ENCODE measurements around the gene IRAK3.
"Not testable (repeated sequence)": the region's sequence is repeated elsewhere in the genome, so short reads cannot be mapped to it uniquely, and the experiment has no call there.

DNA sequence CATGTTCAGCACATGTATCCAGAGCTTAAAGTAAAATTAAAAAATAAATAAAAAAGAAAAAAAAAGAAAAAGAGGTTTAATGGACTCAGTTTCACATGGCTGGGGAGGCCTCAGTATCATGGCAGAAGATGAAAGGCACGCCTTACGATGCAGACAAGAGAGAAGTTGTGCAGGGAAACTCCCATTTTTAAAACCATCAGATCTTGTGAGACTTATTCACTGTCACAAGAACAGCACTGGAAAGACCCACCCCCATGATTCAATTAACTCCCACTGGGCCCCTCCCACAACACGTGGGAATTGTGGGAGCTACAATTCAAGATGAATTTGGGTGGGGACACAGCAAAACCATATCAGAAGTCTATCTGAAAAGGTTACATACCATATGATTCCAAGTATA lies 24.0 kb downstream of the IRAK3 start:
- TF ChIP-seq, protein P1, sequence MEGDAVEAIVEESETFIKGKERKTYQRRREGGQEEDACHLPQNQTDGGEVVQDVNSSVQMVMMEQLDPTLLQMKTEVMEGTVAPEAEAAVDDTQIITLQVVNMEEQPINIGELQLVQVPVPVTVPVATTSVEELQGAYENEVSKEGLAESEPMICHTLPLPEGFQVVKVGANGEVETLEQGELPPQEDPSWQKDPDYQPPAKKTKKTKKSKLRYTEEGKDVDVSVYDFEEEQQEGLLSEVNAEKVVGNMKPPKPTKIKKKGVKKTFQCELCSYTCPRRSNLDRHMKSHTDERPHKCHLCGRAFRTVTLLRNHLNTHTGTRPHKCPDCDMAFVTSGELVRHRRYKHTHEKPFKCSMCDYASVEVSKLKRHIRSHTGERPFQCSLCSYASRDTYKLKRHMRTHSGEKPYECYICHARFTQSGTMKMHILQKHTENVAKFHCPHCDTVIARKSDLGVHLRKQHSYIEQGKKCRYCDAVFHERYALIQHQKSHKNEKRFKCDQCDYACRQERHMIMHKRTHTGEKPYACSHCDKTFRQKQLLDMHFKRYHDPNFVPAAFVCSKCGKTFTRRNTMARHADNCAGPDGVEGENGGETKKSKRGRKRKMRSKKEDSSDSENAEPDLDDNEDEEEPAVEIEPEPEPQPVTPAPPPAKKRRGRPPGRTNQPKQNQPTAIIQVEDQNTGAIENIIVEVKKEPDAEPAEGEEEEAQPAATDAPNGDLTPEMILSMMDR (IDR thresholded peaks at IDR 0.05): not testable (repeated sequence)
- not testable (repeated sequence) for TF ChIP-seq POLR2A, EP300, POLR2AphosphoS5 (IDR thresholded peaks at IDR 0.05)
